Superior temporal gyrus (tissue), 1 donor: ENCODE measurements around the gene NDUFS7.

Source experiments
- DNase-seq: peaks from one replicate; pipeline ENCODE4 v3.0.0-alpha.2; 2016; ENCODE audit errors: extremely low spot score

Gene NDUFS7

DNA sequence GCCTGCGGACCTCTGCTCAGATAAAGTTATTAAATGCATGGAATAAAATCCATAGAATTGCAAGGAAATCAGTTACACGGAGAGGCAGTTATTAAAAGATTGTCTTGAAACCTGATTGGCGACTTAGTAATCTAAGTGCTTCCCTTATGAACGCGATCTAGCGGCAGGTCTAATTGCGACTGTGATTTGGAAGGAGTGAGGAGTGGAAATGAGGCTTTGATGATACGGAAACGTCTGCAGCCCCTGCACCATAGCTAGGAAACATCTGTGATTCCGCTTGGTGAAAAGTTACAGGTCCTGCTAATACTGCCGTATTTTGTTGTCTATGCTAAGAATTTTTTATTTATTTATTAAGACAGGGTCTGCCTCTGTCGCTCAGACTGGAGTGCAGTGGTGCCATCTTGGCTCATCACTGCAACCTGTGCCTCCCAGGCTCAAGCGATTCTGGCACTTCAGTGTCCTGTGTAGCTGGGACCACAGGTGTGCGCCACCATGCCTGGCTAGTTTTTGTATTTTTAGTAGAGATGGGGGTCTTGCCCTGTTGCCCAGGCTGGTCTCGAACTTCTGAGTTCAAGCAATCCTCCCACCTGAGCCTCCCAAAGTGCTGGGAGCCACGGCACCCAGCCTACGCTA lies 887 bp downstream of the NDUFS7 start:
- no peak for DNase-seq

DNA sequence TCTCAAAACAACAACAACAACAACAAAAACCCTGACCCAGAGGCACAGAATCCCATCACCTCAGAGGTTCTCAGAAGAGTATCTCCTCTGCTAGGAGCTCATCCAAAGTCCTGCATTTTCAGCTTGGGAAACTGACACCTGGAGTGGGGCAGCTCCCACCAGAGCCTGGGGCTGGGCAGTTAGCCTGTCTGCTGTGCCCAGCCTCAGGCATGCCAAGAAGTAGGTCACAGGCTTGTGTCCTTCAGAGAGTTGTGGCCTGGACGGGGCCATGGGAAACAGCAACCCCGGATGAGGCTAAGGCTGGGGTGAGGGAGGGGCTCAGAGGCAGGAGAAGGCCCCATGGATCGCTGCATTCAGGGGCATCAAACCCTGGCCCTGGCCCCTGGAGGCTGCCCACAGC lies 2.1 kb downstream of the NDUFS7 start:
- DNase-seq = no peak

GRCh38 chr19:1386945-1387683 lies 3.4 kb downstream of the NDUFS7 start:
- DNase-seq = no peak

DNA sequence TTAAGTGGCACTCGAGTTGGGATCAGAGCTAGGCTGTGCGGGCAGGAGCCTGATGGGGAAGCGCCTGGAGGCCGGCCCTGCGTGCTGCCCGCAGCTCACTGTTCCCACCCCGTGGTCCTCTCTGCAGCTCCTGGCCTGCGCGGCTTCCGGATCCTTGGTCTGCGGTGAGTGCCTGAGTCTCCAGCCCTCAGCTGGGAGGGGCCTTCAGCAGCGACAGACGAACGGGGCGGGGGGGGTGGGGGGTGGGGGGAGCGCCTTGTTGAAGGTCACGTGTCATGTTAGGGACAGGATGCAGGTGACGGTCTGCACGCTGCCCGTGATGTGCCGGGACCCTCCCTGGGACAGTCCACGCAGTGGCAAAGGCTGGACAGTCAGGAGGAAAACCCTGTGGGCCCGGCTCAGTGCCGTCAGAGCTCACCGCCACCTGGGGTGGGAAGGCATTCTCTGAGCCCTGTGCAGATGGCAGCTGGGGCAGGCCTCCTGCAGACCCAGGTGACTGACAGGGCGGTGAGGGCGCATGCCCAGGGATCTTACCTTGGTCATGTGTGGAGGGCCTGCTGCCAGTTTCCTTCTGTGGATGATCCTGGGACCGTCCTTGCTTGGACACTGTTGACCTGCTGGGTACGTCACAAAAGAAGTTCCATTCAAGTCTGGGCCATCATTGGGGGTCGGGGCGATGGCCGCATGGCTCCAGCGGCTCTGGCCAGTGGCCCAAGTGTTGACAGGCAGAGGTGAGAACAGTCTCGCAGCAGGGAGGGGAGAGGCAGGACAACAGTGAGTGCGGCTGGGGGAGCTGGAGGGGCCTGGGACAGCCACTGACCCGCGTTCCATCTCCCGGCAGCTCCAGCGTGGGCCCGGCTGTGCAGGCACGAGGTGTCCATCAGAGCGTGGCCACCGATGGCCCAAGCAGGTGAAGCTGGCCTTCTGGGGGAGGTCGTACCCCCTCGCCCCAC lies 4.3 kb downstream of the NDUFS7 start:
- DNase-seq = no peak

GRCh38 chr19:1388637-1389026 lies 4.9 kb downstream of the NDUFS7 start:
- DNase-seq = no peak

DNA sequence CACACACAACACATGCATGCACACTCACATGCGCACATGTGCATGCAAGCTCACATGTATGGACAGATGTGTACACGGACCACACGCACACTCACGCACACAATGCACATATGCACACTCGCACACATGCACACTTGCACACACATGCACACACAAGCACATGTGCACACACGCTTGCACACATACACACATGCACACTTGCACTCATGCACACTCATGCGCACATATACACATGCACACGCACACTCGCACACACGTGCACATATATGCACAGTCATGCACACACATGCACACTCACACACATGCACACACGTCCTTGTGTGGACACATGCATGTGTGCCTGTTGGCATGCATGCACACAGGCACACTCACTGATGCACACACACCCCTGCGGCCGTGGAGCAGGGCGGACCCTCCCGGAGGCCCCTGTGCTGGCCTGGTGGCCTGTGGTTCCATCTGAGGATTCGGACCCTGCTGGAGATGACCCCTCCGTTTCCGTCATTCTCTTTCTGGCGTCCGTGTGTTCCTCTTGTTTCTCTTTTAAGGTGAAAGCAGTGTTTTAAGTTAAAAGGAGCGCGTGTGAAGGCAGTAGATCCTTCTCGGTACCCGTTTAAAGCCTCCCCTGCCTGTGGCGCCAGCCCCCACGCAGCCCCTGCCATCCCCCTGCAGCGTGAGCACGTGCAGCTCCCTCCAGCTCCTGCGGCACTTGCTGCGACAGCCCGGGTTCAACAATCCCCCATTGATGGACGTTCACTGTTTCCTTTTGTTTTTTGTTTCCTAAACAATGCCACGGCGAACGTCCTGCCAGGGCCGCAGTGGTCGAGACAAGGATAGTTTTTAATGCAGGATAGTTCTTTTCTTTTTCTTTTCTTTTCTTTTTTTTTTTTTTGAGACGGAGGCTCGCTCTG lies 5.6 kb downstream of the NDUFS7 start:
- DNase-seq = peak; percentile 90

DNA sequence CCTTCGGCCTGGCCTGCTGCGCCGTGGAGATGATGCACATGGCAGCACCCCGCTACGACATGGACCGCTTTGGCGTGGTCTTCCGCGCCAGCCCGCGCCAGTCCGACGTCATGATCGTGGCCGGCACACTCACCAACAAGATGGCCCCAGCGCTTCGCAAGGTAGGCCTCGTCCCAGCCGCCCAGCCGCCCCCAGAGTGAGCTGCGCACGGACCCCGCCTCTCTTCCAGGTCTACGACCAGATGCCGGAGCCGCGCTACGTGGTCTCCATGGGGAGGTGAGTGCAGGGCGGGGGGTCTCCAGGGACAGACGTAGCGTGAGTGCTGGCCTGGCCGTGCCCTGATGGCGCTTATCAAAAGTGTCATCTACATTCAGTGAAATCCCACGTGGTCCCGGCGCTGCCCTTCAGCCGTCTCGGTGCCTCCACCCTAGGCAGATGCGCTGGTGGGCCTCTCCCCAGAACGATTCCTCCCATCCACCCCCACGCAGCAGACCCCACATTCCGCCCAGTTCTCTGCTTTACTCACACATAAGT lies 7.2 kb downstream of the NDUFS7 start:
- no peak for DNase-seq

- DNase-seq = no peak
These were observed 8.7 kb downstream of the NDUFS7 start for GRCh38 chr19:1392407-1392806.

DNA sequence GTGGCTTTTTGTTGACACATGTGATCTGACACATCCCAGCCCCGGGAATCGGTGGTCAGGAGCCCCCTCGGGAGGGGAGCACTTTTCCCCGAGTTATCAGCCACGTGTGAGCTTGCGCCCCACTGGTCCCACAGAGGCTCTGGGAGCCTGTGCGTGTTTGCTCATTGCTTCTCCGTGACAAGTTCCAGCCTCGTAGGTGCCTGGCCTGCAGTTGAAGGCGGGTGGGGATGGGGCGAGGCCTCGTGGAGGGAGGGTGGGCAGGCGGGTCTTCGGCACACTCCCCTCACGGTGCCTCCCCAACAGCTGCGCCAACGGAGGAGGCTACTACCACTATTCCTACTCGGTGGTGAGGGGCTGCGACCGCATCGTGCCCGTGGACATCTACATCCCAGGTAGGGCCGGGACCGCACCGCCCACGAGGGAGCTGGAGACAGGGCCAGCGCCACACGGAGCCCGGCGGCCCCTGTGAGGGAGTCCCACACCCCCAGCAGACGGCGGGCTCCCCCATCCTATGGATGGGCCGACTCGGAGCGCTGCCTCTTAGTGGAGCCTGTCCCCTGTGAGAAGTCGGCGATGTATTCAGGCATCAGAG lies 9.3 kb downstream of the NDUFS7 start:
- DNase-seq = no peak

DNA sequence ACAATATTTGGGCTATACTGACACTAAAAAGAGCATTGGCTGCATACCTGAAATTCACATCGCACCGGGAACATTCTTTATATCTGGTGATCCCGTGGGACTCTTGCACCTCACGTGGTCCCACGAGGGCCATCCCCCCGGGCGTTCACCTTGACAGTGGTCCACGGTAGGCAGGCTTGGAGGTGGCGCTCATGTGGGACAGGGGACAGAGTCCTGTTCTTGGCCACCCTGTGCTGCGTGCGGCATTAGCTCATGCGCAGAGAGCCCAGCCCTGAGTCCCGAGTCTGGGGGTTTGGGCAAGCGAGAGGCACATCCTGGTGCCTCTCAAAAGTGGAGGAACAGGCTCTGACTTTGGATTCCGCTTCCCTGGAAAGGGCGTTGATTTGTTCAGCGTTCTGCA lies 10.1 kb downstream of the NDUFS7 start:
- no peak for DNase-seq

DNA sequence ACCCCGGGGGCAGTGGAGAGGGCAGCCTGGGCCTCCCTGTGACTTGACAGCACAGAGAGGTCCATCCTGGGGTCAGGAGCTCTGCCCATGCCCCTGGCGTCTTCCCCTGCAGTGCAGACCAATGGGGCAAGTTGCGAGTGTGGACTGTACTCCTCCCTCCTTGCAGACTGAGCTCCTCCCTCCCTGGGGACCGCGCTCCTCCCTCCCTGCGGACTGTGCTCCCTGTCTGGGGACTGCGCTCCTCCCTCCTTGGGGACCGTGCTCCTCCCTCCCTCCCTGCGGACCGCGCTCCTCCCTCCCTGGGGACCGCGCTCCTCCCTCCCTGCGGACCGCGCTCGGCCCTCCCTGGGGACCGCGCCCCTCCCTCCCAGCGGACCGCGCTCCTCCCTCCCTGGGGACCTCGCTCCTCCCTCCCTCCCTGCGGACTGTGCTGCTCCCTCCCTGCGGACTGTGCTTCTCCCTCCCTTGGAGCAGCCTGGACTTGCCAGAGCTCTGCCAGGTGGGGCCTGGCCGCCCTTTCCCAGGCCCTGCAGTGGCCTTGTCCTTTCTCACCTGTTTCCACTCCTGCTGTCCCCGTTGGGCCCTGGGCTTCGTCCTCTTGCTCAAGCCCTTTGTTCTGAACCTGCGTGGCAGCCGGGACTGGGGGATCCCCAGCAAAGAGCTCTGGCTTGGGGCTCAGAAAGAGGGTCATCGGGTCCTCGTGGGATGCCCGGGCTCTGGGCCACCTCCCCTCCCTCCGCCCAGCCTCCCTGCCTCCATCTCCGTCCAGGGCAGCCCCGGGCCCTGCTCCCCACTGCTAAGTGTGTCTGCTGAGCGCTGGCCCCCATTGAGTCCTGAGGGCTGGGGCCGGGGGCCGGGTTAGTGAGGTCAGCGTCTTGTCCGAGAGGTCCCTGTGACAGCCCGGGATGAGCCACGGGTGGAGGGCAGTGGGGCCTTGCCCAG lies 10.8 kb downstream of the NDUFS7 start:
- DNase-seq = no peak

DNA sequence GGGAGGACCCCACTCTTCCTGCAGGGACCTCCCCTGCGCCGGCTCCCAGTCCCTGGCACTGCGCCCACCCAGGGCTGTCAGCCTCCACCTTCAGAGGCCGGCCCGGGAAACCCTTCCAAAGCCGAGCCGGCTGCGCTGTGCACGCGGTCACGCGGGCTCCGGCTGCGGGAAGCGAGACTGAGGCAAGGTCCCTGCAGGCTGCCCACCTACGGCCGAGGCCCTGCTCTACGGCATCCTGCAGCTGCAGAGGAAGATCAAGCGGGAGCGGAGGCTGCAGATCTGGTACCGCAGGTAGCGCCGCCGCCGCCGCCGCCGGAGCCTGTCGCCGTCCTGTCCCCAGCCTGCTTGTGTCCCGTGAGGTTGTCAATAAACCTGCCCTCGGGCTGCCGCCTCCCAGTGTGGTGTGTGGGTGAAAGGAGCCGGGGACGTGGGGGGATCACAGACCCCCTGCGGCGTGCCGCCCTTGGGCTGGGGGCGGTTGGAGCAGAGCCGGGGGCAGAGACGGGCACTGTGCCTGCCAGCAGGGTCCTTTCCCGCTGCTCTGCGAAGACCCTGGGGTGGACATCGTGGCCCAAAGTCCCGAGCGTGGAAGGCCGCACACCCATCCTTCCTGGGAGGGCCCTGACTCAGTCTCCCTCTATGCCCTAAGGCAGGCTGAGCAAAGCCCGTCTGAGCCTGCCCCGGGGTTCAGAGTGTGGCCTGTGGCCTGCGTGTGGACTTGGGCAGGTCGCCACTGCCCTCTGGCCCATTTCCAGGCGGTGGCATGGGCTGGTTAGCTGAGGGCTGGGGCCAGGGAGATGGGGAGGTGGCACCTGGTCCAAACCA lies 11.7 kb downstream of the NDUFS7 start:
- no peak for DNase-seq

DNA sequence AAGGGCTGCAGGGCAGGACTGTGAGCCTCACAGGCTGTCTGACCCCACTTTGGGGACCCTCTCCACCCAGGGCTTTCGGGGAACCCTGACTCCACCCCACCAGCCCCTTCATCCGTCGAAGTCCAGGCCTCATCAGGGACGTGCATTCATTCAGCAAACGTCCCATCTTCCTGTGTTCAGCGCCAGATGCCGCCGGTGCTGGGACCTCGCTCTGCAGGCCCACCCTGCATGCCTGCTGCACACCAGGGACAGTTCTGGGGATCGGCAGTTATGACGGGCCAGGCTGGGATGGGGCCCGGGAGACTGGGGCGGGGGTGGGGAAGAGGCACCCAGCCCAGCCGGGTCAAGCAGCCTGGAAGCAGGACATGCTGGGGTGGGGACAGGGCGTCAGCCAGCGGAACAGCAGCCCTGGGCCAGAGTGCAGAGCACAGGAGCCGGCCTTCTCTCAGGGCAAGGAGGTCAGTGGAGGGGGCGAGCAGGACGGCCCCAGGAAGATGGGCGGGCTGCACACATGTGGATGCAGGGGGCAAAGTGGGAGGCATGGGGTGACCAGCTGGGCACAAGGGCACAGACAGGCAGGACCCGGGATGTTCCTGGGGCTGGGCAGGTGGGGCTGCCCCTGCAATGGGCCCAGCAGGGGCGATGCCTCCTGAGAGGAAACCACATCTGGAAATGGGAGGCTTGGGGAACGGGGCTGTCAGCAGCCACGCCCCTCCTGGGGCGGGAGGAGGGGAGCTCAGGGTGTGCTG lies 12.5 kb downstream of the NDUFS7 start:
- no peak for DNase-seq

GRCh38 chr19:1396768-1397679 lies 13.3 kb downstream of the NDUFS7 start:
- no peak for DNase-seq

DNA sequence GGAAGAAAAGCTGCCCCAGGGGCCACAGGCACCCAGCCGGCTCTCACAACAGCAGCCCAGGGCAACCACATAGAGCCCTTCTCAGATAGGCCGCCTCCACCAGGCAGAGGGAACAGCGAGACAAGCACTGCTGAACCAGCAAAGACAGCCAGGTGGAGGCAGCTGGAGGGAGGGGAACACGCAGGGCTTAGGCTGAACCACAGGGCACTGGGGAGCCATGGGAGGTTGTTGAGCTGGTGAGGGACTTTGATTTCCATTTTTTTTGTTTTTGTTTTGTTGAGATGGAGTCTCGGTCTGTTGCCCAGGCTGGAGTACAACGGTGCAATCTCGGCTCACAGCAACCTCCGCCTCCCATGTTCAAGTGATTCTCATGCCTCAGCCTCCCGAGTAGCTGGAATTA lies 14.1 kb downstream of the NDUFS7 start:
- DNase-seq = no peak

- DNase-seq = no peak
These were observed 15.4 kb downstream of the NDUFS7 start for GRCh38 chr19:1399079-1399478.

GRCh38 chr19:1399745-1400144 lies 16.0 kb downstream of the NDUFS7 start:
- no peak for DNase-seq
